ENCODE measurements around the gene RASGRF2.

The RASGRF2 gene

DNA sequence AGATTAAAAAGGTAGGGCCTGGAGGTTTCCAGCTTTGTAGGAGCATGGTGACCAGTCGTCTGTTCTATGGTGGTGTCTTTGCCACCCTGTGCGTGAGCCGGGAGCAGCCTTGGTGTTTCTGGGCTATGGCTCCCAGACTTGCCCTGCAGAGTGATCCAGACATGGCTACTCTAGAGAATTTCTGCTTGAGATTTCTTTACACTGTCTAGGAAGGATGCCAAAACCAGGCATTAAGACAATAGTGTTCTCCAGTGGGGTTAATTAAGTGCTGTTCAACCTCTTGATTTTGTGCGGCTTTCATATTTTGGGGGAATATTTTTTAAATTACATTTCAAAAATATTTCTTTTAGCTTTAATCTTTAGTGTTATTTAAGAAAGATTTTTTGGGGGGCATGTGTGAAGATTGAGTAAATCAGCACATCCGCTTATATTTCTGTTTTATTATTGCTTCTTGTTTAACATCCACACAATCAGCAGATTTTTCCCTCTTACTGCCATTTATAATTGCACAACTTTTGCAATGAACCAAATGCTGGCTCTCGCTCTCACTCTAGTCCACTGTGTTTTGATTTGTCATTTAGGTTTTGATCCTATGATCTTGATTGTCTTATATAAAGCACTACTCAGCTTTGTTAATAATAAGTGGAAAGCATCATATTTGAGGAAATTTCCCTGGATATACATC is 110.5 kb downstream of the RASGRF2 start:
- TF ChIP-seq, protein P1, sequence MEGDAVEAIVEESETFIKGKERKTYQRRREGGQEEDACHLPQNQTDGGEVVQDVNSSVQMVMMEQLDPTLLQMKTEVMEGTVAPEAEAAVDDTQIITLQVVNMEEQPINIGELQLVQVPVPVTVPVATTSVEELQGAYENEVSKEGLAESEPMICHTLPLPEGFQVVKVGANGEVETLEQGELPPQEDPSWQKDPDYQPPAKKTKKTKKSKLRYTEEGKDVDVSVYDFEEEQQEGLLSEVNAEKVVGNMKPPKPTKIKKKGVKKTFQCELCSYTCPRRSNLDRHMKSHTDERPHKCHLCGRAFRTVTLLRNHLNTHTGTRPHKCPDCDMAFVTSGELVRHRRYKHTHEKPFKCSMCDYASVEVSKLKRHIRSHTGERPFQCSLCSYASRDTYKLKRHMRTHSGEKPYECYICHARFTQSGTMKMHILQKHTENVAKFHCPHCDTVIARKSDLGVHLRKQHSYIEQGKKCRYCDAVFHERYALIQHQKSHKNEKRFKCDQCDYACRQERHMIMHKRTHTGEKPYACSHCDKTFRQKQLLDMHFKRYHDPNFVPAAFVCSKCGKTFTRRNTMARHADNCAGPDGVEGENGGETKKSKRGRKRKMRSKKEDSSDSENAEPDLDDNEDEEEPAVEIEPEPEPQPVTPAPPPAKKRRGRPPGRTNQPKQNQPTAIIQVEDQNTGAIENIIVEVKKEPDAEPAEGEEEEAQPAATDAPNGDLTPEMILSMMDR (IDR thresholded peaks at IDR 0.05) = no peak

GRCh38 chr5:81075041-81075440 is 114.9 kb downstream of the RASGRF2 start:
- TF ChIP-seq, protein P1 (IDR thresholded peaks at IDR 0.05) = no peak

DNA sequence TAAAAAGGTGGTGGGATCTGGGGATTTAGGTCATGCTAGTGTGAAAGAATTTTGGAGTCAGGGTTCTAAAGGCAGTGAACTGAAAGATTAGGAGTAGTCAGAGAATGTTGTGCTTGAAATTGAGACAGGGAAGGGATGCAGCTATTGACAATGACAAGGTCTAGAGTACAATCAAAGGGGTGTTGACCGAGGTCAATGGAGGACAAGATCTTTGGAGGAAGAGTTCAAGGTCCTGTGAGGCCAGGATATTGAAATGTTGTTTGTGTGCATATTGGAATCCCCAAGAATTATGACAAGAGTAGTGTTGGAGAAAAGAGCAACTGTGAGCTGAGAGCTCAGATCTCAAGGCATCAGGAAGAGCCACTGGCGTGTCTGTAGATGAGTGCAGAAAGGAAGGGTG is 116.9 kb downstream of the RASGRF2 start:
- TF ChIP-seq, protein P1 (IDR thresholded peaks at IDR 0.05) = no peak

- TF ChIP-seq, protein P1 (IDR thresholded peaks at IDR 0.05) = no peak
Measured at GRCh38 chr5:81078930-81079329, 118.8 kb downstream of the RASGRF2 start.

GRCh38 chr5:81080809-81081460 is 120.8 kb downstream of the RASGRF2 start:
- TF ChIP-seq, protein P1 (IDR thresholded peaks at IDR 0.05) = no peak

DNA sequence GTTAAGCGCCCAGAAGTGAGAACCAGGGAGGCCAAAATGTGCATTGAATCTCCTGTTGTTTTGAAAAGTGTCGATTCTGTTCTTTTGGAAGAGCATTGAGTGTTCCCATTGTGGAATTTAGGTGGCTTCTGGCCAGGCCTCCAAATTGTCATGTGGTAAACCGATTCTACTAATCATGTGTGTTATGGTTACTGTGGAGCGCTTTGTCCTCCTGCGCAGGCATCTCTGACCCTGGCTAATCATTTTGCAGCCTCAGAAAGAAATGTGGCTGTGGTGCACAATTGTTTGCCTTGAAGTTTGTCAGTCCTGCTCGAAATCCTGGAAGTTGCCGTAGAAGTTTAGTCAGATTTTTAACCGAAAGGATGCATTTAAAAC is 121.3 kb downstream of the RASGRF2 start:
- TF ChIP-seq, protein P1 (IDR thresholded peaks at IDR 0.05) = no peak

- TF ChIP-seq, protein P1 (IDR thresholded peaks at IDR 0.05) = no peak
Measured at GRCh38 chr5:81086881-81087281, 126.7 kb downstream of the RASGRF2 start.
